IMR-90 (cell line): Measurements from ENCODE around the gene GJB4.

Experiments
- CHD1 ChIP-seq: IDR thresholded peaks from 2 replicates; pipeline ENCODE4 v1.6.1; 2012; ENCODE audit warnings: low read depth, low read length, improper control_type of control experiment
- CTCF ChIP-seq: conservative IDR thresholded peaks from 2 replicates; pipeline ENCODE4 v1.5.1; 2012; ENCODE audit warnings: mild to moderate bottlenecking, low read depth, low read length, improper control_type of control experiment
- ELK1 ChIP-seq: fragments of 150-350 bp; IDR thresholded peaks from 2 replicates; pipeline ENCODE4 v1.6.1; 2016; ENCODE audit warnings: low read depth, mild to moderate bottlenecking, low read length, moderate library complexity, borderline replicate concordance
- MAFK ChIP-seq: IDR thresholded peaks from 2 replicates; pipeline ENCODE4 v1.6.1; 2012; ENCODE audit warnings: low read depth, low read length, improper control_type of control experiment
- MAZ ChIP-seq: IDR thresholded peaks from 2 replicates; pipeline ENCODE4 v1.6.1; 2012; ENCODE audit warnings: low read depth, mild to moderate bottlenecking, low read length, improper control_type of control experiment, moderate library complexity, borderline replicate concordance
- POLR2A ChIP-seq: IDR thresholded peaks from 2 replicates; pipeline ENCODE4 v1.6.1; 2012; ENCODE audit warnings: mild to moderate bottlenecking, low read depth, low read length
- RAD21 ChIP-seq: IDR thresholded peaks from 2 replicates; pipeline ENCODE4 v1.6.1; 2012; ENCODE audit warnings: low read length, improper control_type of control experiment
- RFX5 ChIP-seq: IDR thresholded peaks from 2 replicates; pipeline ENCODE4 v1.8.0; 2012; ENCODE audit warnings: low read depth, mild to moderate bottlenecking, low read length, moderate library complexity
- SMC3 ChIP-seq: fragments of 150-350 bp; IDR thresholded peaks from 2 replicates; pipeline ENCODE4 v1.6.1; 2016; ENCODE audit warnings: low read depth, mild to moderate bottlenecking, antibody characterized with exemption, low read length, moderate library complexity
- TF ChIP-seq, protein P1 (sequence below): fragments of 150-350 bp; IDR thresholded peaks from 2 replicates; pipeline ENCODE4 v1.6.1; 2017; ENCODE audit warnings: mild to moderate bottlenecking, antibody characterized with exemption, low read length, low read depth

GRCh38 chr1:34715139-34715538 lies 44.4 kb upstream of the GJB4 start:
- no peak for TF ChIP-seq RAD21
- TF ChIP-seq ELK1: no peak
- no peak for TF ChIP-seq CTCF
- TF ChIP-seq, protein P1, sequence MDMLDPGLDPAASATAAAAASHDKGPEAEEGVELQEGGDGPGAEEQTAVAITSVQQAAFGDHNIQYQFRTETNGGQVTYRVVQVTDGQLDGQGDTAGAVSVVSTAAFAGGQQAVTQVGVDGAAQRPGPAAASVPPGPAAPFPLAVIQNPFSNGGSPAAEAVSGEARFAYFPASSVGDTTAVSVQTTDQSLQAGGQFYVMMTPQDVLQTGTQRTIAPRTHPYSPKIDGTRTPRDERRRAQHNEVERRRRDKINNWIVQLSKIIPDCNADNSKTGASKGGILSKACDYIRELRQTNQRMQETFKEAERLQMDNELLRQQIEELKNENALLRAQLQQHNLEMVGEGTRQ: no peak
- TF ChIP-seq POLR2A: no peak
- TF ChIP-seq MAFK: no peak
- TF ChIP-seq MAZ: no peak
- TF ChIP-seq RFX5: no peak
- TF ChIP-seq CHD1: no peak
- no peak for TF ChIP-seq SMC3
